A549 treated with AZD2906 at 1 μM for 4 hours (cell line): Measurements from ENCODE around the gene C21orf58. TPM values are rescaled to one million over a fixed set of nuclear protein-coding genes. Genes with fewer than 3 reads are reported as not detected.

Experiments used
- total RNA-seq: library from RNA; stranded (reverse); fragments of 200-300 nt; extraction: Qiagen RNA extraction; gene quantifications from 5 replicates; pipeline ENCODE4 v1.2.3, GENCODE V29; 2022

Gene C21orf58
- total RNA-seq: 3.5 to 4.8 TPM (median 4.4 TPM) in 5 replicates

GRCh38 chr21:46323710-46324389, at the start of gene C21orf58, which contains the start of gene PCNT:
TSS of gene C21orf58 (minus strand) at chr21:46323870. CDS start at chr21:46322738, 1,132 bp downstream.
TSS of gene PCNT (plus strand) at chr21:46324156. CDS start at chr21:46324229, 73 bp downstream.

DNA sequence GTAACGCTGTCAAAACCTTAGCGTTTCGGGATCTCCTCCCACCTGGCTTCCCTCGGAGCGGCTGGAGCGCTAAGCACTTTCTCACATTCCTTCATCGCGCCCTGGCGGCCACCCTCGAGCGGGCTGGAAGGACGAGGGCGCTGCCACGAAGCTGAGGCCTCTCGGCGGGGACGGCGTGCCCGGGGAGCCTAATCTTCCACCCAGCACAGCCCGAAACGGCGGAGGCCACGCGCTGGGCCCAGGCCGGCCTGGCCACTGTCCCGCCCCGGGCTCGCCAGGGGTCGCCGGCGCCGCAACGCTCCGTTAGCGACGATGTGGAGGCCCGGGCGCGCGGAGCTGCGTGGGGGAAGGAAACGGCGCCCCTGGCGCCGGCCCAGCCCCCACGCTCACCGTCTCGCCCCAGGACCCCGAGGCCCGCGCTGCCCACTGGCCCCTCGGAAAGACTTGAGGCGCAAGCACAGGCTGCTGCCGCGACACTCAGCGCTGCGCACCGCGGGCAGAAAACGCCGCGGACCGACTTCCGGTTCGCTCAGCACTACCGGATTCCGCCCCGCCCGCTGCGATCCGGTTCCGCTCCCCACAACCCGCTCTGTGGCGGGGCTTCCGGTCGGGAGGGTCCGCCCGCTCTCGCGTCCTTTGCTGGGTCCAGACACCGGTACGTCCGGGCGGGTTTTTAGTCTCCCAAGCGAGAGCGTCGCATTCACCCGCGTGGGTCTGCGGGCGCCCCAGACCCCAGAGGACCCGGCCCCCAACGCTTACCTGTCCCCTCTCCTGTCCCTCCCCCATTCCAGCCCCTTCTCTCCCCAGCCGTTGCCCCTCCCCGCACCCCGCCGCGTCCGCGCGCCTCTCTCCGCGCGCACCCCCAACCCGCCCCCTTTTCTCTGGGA, 37.7 kb downstream of the C21orf58 start, which contains the start of gene YBEY:
TSS of gene YBEY (plus strand) at position 582 of the 887 bp plus-strand sequence. CDS start 572 bp downstream, outside the sequence.

DNA sequence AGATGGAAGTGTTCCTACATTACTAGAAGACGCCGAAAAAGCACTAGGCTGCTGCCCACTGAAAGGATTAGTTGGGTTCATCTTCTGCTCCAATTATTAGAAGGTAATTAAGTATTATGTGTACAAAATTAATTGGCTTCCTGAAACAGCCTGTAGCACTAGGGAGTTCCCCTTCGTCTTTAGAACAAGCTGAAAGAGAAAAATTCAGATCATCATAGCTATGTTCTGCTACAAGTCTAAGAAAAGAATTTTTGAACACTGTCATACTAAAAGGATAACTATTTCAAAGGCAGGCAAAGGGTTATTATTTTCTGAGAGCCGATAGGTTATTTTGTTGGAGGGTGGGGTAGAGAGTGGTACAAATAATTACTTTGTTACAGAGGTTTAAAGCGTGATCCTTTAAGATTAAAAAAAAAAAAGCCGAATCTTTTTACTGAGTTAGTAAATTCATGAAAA, 38.4 kb downstream of the C21orf58 start, which contains the start of gene MCM3AP:
TSS of gene MCM3AP (minus strand) at position 406 of the 456 bp plus-strand sequence. CDS start at position 81, 325 bp downstream.

Other genes starting within 250 kb of the C21orf58 start
- 16.1 to 18.9 TPM (median 17.7 TPM) in 5 replicates for gene COL6A2, start 225.8 kb downstream of the C21orf58 start, total RNA-seq
- gene FTCD, start 168.3 kb downstream of the C21orf58 start, total RNA-seq: 0.23 to 0.24 TPM (median 0.23 TPM) in 3 of 5 replicates, not detected in the others
- gene SPATC1L, start 139.4 kb downstream of the C21orf58 start, total RNA-seq: 0.28 to 0.68 TPM (median 0.62 TPM) in 5 replicates
- 14.3 to 17.4 TPM (median 16.9 TPM) in 5 replicates for gene LSS, start 95.1 kb downstream of the C21orf58 start, total RNA-seq
- gene MCM3AP, start 38.3 kb downstream of the C21orf58 start, total RNA-seq: 30.6 to 40.3 TPM (median 35.6 TPM) in 5 replicates
- gene YBEY, start 37.5 kb downstream of the C21orf58 start, total RNA-seq: 25.5 to 28.5 TPM (median 28.1 TPM) in 5 replicates
- 13.5 to 15.4 TPM (median 13.9 TPM) in 5 replicates for gene PCNT, start 286 bp upstream of the C21orf58 start, total RNA-seq
- 10.0 to 13.7 TPM (median 11.3 TPM) in 5 replicates for gene DIP2A, start 135.0 kb upstream of the C21orf58 start, total RNA-seq